ENCODE data around the gene C19orf67. TPM values are rescaled to one million over a fixed set of nuclear protein-coding genes. Genes with fewer than 3 reads are reported as not detected.

C19orf67 gene
- total RNA-seq, 1 donor from 2014 or later, result not detected

DNA sequence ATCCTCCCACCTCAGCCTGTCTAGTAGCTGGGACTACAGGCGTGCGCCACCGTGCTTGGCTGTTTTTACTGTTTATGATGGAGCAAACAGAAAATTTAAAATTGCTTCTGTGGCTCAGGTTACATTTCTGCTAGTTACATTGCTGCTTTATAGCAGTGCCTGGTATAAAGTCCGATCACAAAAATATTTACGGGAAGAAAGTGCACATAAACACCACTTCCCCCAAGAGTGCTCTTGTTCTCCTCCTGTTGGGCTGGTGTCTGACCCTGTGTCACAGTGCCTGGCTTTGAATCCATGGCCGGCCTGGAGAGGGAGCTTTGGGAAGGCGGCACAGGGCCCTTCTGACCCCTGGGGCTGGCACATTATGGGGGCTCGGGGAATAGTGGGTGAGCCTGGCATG lies 20.1 kb upstream of the C19orf67 start:
- H3K36me3 ChIP-seq (ENCODE audit: control insufficient read depth, insufficient read depth, low read length), result peaks cover 10% of the 10 kb centered on the region

DNA sequence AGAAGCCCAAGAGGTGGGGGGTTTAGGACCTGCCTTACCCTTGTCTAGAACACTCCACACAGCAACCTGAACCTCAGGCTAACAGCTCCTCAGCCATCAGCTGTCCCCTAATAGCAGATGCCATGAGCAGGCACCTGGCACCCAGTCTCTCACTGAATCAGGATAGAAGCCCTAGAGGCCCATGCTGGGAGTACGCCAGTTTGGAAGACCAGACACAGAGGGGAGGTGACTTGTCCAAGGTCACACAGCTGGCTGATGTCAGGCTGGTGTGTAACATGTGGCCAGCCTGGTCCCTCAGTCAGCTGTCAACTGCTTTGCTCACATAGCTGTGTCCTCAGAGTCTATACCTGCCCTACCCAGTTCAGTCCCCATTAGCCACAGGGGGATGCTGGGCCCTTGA lies 17.7 kb upstream of the C19orf67 start:
- H3K27me3 ChIP-seq (ENCODE audit: control insufficient read depth, insufficient read depth, low read length), result no peaks in the 10 kb centered on the region
- peaks cover 10% of the 10 kb centered on the region for H3K36me3 ChIP-seq (ENCODE audit: control insufficient read depth, insufficient read depth, low read length)
- TF ChIP-seq, protein P1, sequence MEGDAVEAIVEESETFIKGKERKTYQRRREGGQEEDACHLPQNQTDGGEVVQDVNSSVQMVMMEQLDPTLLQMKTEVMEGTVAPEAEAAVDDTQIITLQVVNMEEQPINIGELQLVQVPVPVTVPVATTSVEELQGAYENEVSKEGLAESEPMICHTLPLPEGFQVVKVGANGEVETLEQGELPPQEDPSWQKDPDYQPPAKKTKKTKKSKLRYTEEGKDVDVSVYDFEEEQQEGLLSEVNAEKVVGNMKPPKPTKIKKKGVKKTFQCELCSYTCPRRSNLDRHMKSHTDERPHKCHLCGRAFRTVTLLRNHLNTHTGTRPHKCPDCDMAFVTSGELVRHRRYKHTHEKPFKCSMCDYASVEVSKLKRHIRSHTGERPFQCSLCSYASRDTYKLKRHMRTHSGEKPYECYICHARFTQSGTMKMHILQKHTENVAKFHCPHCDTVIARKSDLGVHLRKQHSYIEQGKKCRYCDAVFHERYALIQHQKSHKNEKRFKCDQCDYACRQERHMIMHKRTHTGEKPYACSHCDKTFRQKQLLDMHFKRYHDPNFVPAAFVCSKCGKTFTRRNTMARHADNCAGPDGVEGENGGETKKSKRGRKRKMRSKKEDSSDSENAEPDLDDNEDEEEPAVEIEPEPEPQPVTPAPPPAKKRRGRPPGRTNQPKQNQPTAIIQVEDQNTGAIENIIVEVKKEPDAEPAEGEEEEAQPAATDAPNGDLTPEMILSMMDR (IDR thresholded peaks at IDR 0.05; ENCODE audit: insufficient read depth, low read length, severe bottlenecking), result no peak
- FAIRE-seq (no peak), DNase-seq (ENCODE audit: low read depth) (no peak)
- no peak overlapping the region for H3K4me3 ChIP-seq (ENCODE audit: low read depth, low read length)

More for the DNA sequence above, 20.1 kb upstream of the C19orf67 start:
- no peak overlapping the region for H3K4me3 ChIP-seq (ENCODE audit: low read depth, low read length)
- DNase-seq (ENCODE audit: low read depth) (no peak), FAIRE-seq (no peak)
- no peaks in the 10 kb centered on the region for H3K27me3 ChIP-seq (ENCODE audit: control insufficient read depth, insufficient read depth, low read length)
- TF ChIP-seq, protein P1 (IDR thresholded peaks at IDR 0.05; ENCODE audit: insufficient read depth, low read length, severe bottlenecking), result no peak

DNA sequence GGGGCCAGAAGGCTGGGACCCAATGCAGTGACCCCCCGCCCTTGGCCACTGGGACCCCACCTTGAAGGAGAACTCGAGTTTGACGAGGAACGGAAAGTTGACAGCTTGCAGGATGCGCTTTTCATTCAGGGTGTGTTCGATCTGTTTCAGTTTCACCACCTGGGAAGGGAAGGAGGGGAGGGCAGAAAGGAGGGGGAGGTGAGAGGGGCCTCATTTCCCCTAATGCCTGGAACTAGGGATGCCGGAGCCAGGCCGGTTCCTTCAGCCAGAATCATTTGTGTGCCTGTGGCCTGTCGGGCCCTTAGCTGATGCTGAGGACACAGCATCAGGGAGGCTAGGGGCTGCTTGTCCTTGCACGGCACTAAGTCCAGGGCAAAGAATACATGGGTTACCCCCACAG lies 17.2 kb upstream of the C19orf67 start:
- FAIRE-seq (no peak), DNase-seq (ENCODE audit: low read depth) (no peak)
- H3K36me3 ChIP-seq (ENCODE audit: control insufficient read depth, insufficient read depth, low read length), result peaks cover 10% of the 10 kb centered on the region
- no peaks in the 10 kb centered on the region for H3K27me3 ChIP-seq (ENCODE audit: control insufficient read depth, insufficient read depth, low read length)
- TF ChIP-seq, protein P1 (IDR thresholded peaks at IDR 0.05; ENCODE audit: insufficient read depth, low read length, severe bottlenecking), result no peak
- no peak overlapping the region for H3K4me3 ChIP-seq (ENCODE audit: low read depth, low read length)

DNA sequence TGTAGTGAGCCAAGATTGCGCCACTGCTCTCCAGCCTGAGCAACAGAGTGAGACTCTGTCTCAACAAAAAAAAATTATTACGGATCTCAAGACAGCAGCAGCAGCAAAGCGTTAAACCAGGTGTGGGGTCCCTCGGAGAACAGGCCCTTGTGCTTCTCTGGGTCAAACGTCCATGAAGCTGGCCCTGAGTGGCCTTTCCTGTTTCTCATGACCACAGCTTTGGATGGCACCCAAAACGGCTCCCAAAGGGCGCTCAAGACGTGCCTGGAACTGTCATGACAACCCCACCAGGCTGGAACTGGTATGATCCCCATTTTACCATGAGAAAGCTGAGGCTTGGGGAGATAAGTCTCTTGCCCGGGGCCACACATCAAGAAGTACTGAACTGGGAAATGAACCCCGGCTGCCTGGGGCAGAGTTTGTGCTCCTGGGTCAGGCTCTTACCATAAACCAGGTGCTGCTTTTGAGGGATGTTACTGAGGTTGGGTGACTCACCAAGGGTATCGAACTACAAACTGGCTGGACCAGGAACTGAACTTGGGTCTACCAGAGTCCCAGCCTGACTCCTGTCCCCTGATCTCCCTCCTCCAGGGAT lies 16.6 kb upstream of the C19orf67 start:
- FAIRE-seq (no peak), DNase-seq (ENCODE audit: low read depth) (peak; percentile 30)
- TF ChIP-seq, protein P1 (IDR thresholded peaks at IDR 0.05; ENCODE audit: insufficient read depth, low read length, severe bottlenecking), result no peak
- Histone ChIP-seq H3K4me3 (ENCODE audit: low read depth, low read length) (no peak overlapping the region), H3K27me3 (ENCODE audit: control insufficient read depth, insufficient read depth, low read length) (no peaks in the 10 kb centered on the region), H3K36me3 (ENCODE audit: control insufficient read depth, insufficient read depth, low read length) (peaks cover 10% of the 10 kb centered on the region)

DNA sequence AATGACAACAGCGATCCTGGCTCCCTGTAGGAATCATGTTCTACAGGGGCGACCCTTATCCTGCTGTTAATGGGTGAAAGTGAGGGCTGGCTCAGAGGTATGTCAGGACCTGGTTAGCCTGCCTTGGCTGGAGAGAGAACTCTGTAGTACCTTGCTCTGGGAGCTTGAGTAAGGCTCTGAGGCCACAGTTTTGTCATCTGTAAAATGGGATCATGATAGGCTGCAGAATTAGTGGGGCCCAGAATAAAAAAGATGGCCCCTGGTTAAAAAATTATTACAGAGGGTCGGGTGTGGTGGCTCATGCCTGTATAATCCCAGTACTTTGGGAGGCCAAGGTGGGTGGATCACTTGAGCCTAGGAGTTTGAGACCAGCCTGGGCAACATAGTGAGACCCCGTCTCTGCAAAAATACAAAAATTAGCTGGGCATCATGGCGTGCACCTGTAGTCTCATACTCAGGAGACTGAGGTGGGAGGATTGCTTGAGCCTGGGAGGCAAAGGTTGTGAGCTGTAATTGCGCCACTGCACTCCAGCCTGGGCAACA lies 15.5 kb upstream of the C19orf67 start:
- no peak for DNase-seq (ENCODE audit: low read depth)
- H3K4me3 ChIP-seq (ENCODE audit: low read depth, low read length), result no peak overlapping the region
- H3K36me3 ChIP-seq (ENCODE audit: control insufficient read depth, insufficient read depth, low read length), result peaks cover 10% of the 10 kb centered on the region
- TF ChIP-seq, protein P1 (IDR thresholded peaks at IDR 0.05; ENCODE audit: insufficient read depth, low read length, severe bottlenecking), result no peak
- H3K27me3 ChIP-seq (ENCODE audit: control insufficient read depth, insufficient read depth, low read length), result no peaks in the 10 kb centered on the region
- no peak for FAIRE-seq
